ENCODE measurements around the gene RNF135.

Gene RNF135

GRCh38 chr17:31048142-31048541 lies 77.3 kb downstream of the RNF135 start:
- Histone ChIP-seq H3K79me2 (ENCODE audit: insufficient read depth, low read depth) (no peaks in the 10 kb centered on the region), H3K27me3 (ENCODE audit: insufficient read depth, low read depth) (no peaks in the 10 kb centered on the region), H4K20me1 (ENCODE audit: insufficient read depth) (no peaks in the 10 kb centered on the region), H2AFZ (ENCODE audit: low read depth) (no peak overlapping the region), H3K4me2 (no peak overlapping the region), H3K4me3 (IDR thresholded peaks at IDR 0.05; ENCODE audit: insufficient read depth, low read depth, low read length) (no peak overlapping the region), H3K4me1 (ENCODE audit: low read depth, poor library complexity, severe bottlenecking) (peaks cover 13% of the 10 kb centered on the region), H3K36me3 (ENCODE audit: insufficient read depth) (no peaks in the 10 kb centered on the region), H3K9ac (no peak overlapping the region), H3K27ac (no peak overlapping the region)
- TF ChIP-seq CTCF (conservative IDR thresholded peaks at IDR 0.05; ENCODE audit: low read depth, low read length), result no peak

DNA sequence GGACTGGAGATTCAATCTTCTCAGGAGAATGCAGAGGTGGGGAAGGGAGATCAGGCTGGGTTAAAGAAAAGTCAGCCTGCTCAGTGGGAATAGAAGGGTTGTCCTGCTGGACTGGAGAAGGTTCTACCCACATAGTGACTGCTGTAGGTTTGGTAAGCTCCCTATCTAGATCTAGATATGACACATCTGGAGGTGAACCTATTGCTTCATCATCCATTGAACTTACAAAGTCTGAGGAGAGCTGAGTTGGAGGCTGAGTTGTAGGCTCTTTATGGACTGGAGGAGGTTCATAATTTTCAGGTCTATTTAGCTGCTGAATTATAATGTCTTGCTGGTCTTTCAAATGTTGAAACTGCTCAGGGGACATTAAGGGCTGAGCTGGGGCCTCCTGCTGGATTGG lies 77.9 kb downstream of the RNF135 start:
- no peaks in the 10 kb centered on the region for H3K36me3 ChIP-seq (ENCODE audit: insufficient read depth)
- H3K27me3 ChIP-seq (ENCODE audit: insufficient read depth, low read depth), result no peaks in the 10 kb centered on the region
- H3K27ac ChIP-seq, result no peak overlapping the region
- no peak overlapping the region for H3K4me2 ChIP-seq
- H3K9ac ChIP-seq, result no peak overlapping the region
- H4K20me1 ChIP-seq (ENCODE audit: insufficient read depth), result no peaks in the 10 kb centered on the region
- H2AFZ ChIP-seq (ENCODE audit: low read depth), result no peak overlapping the region
- no peak overlapping the region for H3K4me3 ChIP-seq (IDR thresholded peaks at IDR 0.05; ENCODE audit: insufficient read depth, low read depth, low read length)
- H3K4me1 ChIP-seq (ENCODE audit: low read depth, poor library complexity, severe bottlenecking), result peaks cover 13% of the 10 kb centered on the region
- H3K79me2 ChIP-seq (ENCODE audit: insufficient read depth, low read depth), result no peaks in the 10 kb centered on the region
- no peak for TF ChIP-seq CTCF (conservative IDR thresholded peaks at IDR 0.05; ENCODE audit: low read depth, low read length)
